ENCODE data around the gene COPB1.

- TF ChIP-seq POLR2A (IDR thresholded peaks at IDR 0.05) (no peak), CTCF (IDR thresholded peaks at IDR 0.05) (peak in 1 of 2 donors; percentile 15)
These were observed 86.1 kb downstream of the COPB1 start for GRCh38 chr11:14413307-14414069.
